IMR-90 (cell line): ENCODE data around the gene RIPOR3. TPM values are rescaled to one million over a fixed set of nuclear protein-coding genes. Genes with fewer than 3 reads are reported as not detected.
A peak's percentile ranks its signal among the peaks of the same experiment; 100 is the strongest.

ENCODE experiments used
- ATAC-seq: fragments of 200-7000 bp; cut with Tn5 transposase; 2 replicates; pipeline ENCODE4 v1.9.1; 2020; ENCODE audit warnings: low read depth, mild to moderate bottlenecking, moderate library complexity
- BruUV-seq: library from RNA; stranded (reverse); fragments of 400-500 nt; replicated peaks from 2 replicates; lab custom pipeline; 2021; lab: Mats Ljungman, UMichigan
- CTCF ChIA-PET: fragments of 300-600 bp; formaldehyde crosslinking; extraction: SDS; loops from one replicate; lab custom pipeline; 2021; ENCODE audit warnings: antibody characterized with exemption; lab: Yijun Ruan, JAX
- POLR2A ChIA-PET: fragments of 300-600 bp; sonication (Branson Sonifier 250); formaldehyde crosslinking; loops from one replicate; lab custom pipeline; 2022; ENCODE audit warnings: antibody characterized with exemption; ENCODE audit not compliant: unreplicated experiment; lab: Charles Lee
- DNase-seq: peaks from one replicate; pipeline ENCODE4 v3.0.0; 2013
- H2AFZ ChIP-seq: replicated peaks from 2 replicates; pipeline ENCODE3; 2013; ENCODE audit warnings: low read length, mild to moderate bottlenecking; ENCODE audit not compliant: poor library complexity
- H2AK5ac ChIP-seq: 2 replicates; pipeline ENCODE4 v1.6.1; 2013; ENCODE audit warnings: low read depth, low read length, inconsistent platforms
- H2AK9ac ChIP-seq: replicated peaks from 2 replicates; pipeline ENCODE3; 2013; ENCODE audit warnings: mild to moderate bottlenecking, low read depth, low read length, moderate library complexity; ENCODE audit not compliant: poor library complexity
- H2BK120ac ChIP-seq: 2 replicates; pipeline ENCODE4 v1.6.1; 2013; ENCODE audit warnings: low read depth, low read length, inconsistent platforms
- H2BK15ac ChIP-seq: 3 replicates; pipeline ENCODE4 v1.6.1; 2013; ENCODE audit warnings: low read depth, low read length, inconsistent platforms
- H2BK20ac ChIP-seq: 2 replicates; pipeline ENCODE4 v1.6.1; 2013; ENCODE audit warnings: low read depth, mild to moderate bottlenecking, inconsistent platforms, low read length, moderate library complexity
- H2BK5ac ChIP-seq: 2 replicates; pipeline ENCODE4 v1.6.1; 2013; ENCODE audit warnings: mild to moderate bottlenecking, low read depth, low read length, inconsistent platforms; ENCODE audit not compliant: poor library complexity, severe bottlenecking
- H3K14ac ChIP-seq: replicated peaks from 2 replicates; pipeline ENCODE4 v1.6.1; 2013; ENCODE audit warnings: low read depth, low read length, inconsistent platforms
- H3K18ac ChIP-seq: 2 replicates; pipeline ENCODE4 v1.6.1; 2013; ENCODE audit warnings: low read depth, low read length, control low read depth
- H3K23ac ChIP-seq: 2 replicates; pipeline ENCODE4 v1.6.1; 2013; ENCODE audit warnings: low read depth, low read length, inconsistent platforms
- H3K27ac ChIP-seq: 2 replicates; pipeline ENCODE4 v1.5.1; 2013; ENCODE audit warnings: mild to moderate bottlenecking, control low read depth, low read length; ENCODE audit not compliant: insufficient read depth
- H3K27me3 ChIP-seq: 2 replicates; pipeline ENCODE4 v1.6.1; 2013; ENCODE audit warnings: low read length; ENCODE audit not compliant: control insufficient read depth, insufficient read depth
- H3K36me3 ChIP-seq: 2 replicates; pipeline ENCODE4 v1.6.1; 2013; ENCODE audit warnings: low read length, mixed read lengths; ENCODE audit not compliant: control insufficient read depth, insufficient read depth
- H3K4ac ChIP-seq: 2 replicates; pipeline ENCODE4 v1.6.1; 2013; ENCODE audit warnings: low read depth, low read length, inconsistent platforms
- H3K4me1 ChIP-seq: 2 replicates; pipeline ENCODE4 v1.6.1; 2013; ENCODE audit warnings: low read length, mixed read lengths; ENCODE audit not compliant: control insufficient read depth, insufficient read depth
- H3K4me2 ChIP-seq: 2 replicates; pipeline ENCODE4 v1.6.1; 2013; ENCODE audit warnings: low read depth, mild to moderate bottlenecking, control low read depth, low read length, moderate library complexity
- H3K4me3 ChIP-seq: 2 replicates; pipeline ENCODE4 v1.5.1; 2013; ENCODE audit warnings: low read depth, mild to moderate bottlenecking, control low read depth, low read length, moderate library complexity; ENCODE audit not compliant: insufficient read depth
- H3K56ac ChIP-seq: 2 replicates; pipeline ENCODE4 v1.6.1; 2013; ENCODE audit warnings: low read length, inconsistent platforms; ENCODE audit not compliant: insufficient read depth; ENCODE audit errors: extremely low read depth
- H3K79me1 ChIP-seq, 2 experiments: 2 replicates each; pipeline ENCODE4 v1.6.1; 2013; ENCODE audit warnings: low read length in 2 of 2, inconsistent platforms in 1 of 2, low read depth in 1 of 2
- H3K9ac ChIP-seq: 2 replicates; pipeline ENCODE4 v1.6.1; 2013; ENCODE audit warnings: low read depth, low read length, control low read depth
- H3K9me1 ChIP-seq: 2 replicates; pipeline ENCODE4 v1.6.1; 2013; ENCODE audit warnings: low read length, inconsistent platforms; ENCODE audit not compliant: insufficient read depth
- H3K9me3 ChIP-seq: 2 replicates; pipeline ENCODE4 v1.6.1; 2013; ENCODE audit warnings: low read length; ENCODE audit not compliant: control insufficient read depth, insufficient read depth
- H4K20me1 ChIP-seq: 2 replicates; pipeline ENCODE4 v1.6.1; 2013; ENCODE audit warnings: low read length, inconsistent platforms; ENCODE audit not compliant: insufficient read depth
- H4K5ac ChIP-seq: 2 replicates; pipeline ENCODE4 v1.6.1; 2013; ENCODE audit warnings: mild to moderate bottlenecking, low read depth, low read length, control low read depth
- H4K8ac ChIP-seq, 2 experiments: 2 replicates each; pipeline ENCODE4 v1.6.1; 2013; ENCODE audit warnings: low read depth in 2 of 2, low read length in 2 of 2, control low read depth in 1 of 2, inconsistent platforms in 1 of 2
- H4K91ac ChIP-seq: 2 replicates; pipeline ENCODE4 v1.6.1; 2013; ENCODE audit warnings: low read depth, low read length, inconsistent platforms; ENCODE audit not compliant: insufficient read depth
- BHLHE40 ChIP-seq: fragments of 150-350 bp; IDR thresholded peaks from 2 replicates; pipeline ENCODE4 v1.6.1; 2016; ENCODE audit warnings: mild to moderate bottlenecking, low read depth, low read length
- CEBPB ChIP-seq: IDR thresholded peaks from 2 replicates; pipeline ENCODE4 v1.6.1; 2012; ENCODE audit warnings: low read depth, low read length, improper control_type of control experiment
- CHD1 ChIP-seq: IDR thresholded peaks from 2 replicates; pipeline ENCODE4 v1.6.1; 2012; ENCODE audit warnings: low read depth, low read length, improper control_type of control experiment
- CTCF ChIP-seq: conservative IDR thresholded peaks from 2 replicates; pipeline ENCODE4 v1.5.1; 2012; ENCODE audit warnings: mild to moderate bottlenecking, low read depth, low read length, improper control_type of control experiment
- ELK1 ChIP-seq: fragments of 150-350 bp; IDR thresholded peaks from 2 replicates; pipeline ENCODE4 v1.6.1; 2016; ENCODE audit warnings: low read depth, mild to moderate bottlenecking, low read length, moderate library complexity, borderline replicate concordance
- MAZ ChIP-seq: IDR thresholded peaks from 2 replicates; pipeline ENCODE4 v1.6.1; 2012; ENCODE audit warnings: low read depth, mild to moderate bottlenecking, low read length, improper control_type of control experiment, moderate library complexity, borderline replicate concordance
- MXI1 ChIP-seq: IDR thresholded peaks from 2 replicates; pipeline ENCODE4 v1.6.1; 2012; ENCODE audit warnings: low read depth, mild to moderate bottlenecking, low read length, moderate library complexity, borderline replicate concordance
- NFE2L2 ChIP-seq: fragments of 150-350 bp; IDR thresholded peaks from 2 replicates; pipeline ENCODE4 v1.6.1; 2016; ENCODE audit warnings: low read depth, mild to moderate bottlenecking, low read length
- POLR2A ChIP-seq: IDR thresholded peaks from 2 replicates; pipeline ENCODE4 v1.6.1; 2012; ENCODE audit warnings: mild to moderate bottlenecking, low read depth, low read length
- RAD21 ChIP-seq: IDR thresholded peaks from 2 replicates; pipeline ENCODE4 v1.6.1; 2012; ENCODE audit warnings: low read length, improper control_type of control experiment
- RCOR1 ChIP-seq: IDR thresholded peaks from 2 replicates; pipeline ENCODE4 v1.6.1; 2012; ENCODE audit warnings: mild to moderate bottlenecking, low read length, improper control_type of control experiment; ENCODE audit not compliant: insufficient replicate concordance
- RFX5 ChIP-seq: IDR thresholded peaks from 2 replicates; pipeline ENCODE4 v1.8.0; 2012; ENCODE audit warnings: low read depth, mild to moderate bottlenecking, low read length, moderate library complexity
- SMC3 ChIP-seq: fragments of 150-350 bp; IDR thresholded peaks from 2 replicates; pipeline ENCODE4 v1.6.1; 2016; ENCODE audit warnings: low read depth, mild to moderate bottlenecking, antibody characterized with exemption, low read length, moderate library complexity
- WGBS, 2 experiments: methylation state at CpG; one replicate each; pipeline versions ENCODE4 v1.1.5 to v1.1.7; 2013; ENCODE audit warnings: missing lambda C conversion rate in 2 of 2; ENCODE audit not compliant: insufficient read length in 1 of 2; ENCODE audit errors: extremely low coverage in 2 of 2; 5-methylcytosine and 5-hydroxymethylcytosine counted together
- dilution Hi-C: fragments of 300-500 bp; cut with HindIII; formaldehyde crosslinking; loops from one replicate; pipeline ENCODE4 v1.14.3; 2018; ENCODE audit warnings: low sequenced_read_pairs; ENCODE audit not compliant: unreplicated experiment
- in situ Hi-C: fragments of 300-500 bp; cut with MboI; formaldehyde crosslinking; loops from 3 replicates; pipeline ENCODE4 v1.14.3; 2019; ENCODE audit warnings: low sequenced_read_pairs, inconsistent platforms, mixed read lengths
- intact Hi-C: fragments of 100-400 bp; cut with micrococcal nuclease; formaldehyde crosslinking; loops from 2 replicates; pipeline ENCODE4 v1.10.0; 2022
- polyA plus RNA-seq, 3 experiments: library from polyadenylated mRNA; depleted of rRNA; stranded (reverse); fragments of >200 nt; gene quantifications; 2 replicates each; pipeline ENCODE4 v1.2.3, GENCODE V29; 2012; ENCODE audit warnings: low replicate concordance in 1 of 3
- total RNA-seq: library from RNA; depleted of rRNA; stranded (reverse); fragments of >200 nt; gene quantifications from 2 replicates; pipeline ENCODE4 v1.2.3, GENCODE V29; 2012

RIPOR3 gene
- total and polyA plus RNA-seq, 2 of the 4 experiments (the other 2 are of a cell fraction): 0.54 to 1.7 TPM

- no peak overlapping the region for H3K4me3 ChIP-seq
- peak overlapping the region; percentile 70; the same call in 1 of the 2 replicates for H3K4ac ChIP-seq
- peak overlapping the region; percentile 80; the same call in 1 of the 2 replicates for H2BK120ac ChIP-seq
- peak overlapping the region; percentile 77 for H2BK5ac ChIP-seq
- H4K20me1 ChIP-seq: no peaks in the 10 kb centered on the region
- H2BK15ac ChIP-seq: peak overlapping the region; percentile 96; the same call in 1 of the 3 replicates
- peak overlapping the region; percentile 87; the same call in 1 of the 2 replicates for H3K23ac ChIP-seq
- no peaks in the 10 kb centered on the region for H3K36me3 ChIP-seq
- WGBS, 2 experiments: no CpG with 5 or more reads among the region's 9 CpGs
- H4K8ac ChIP-seq: peak overlapping the region; percentile 38 to 79; a peak in 3 of 4 replicates
- BruUV-seq: no TSS peak
- peak overlapping the region; percentile 85; the same call in 1 of the 2 replicates for H3K18ac ChIP-seq
- H3K79me1 ChIP-seq: peaks cover 0 to 10% of the 10 kb centered on the region in 2 experiments; a peak in 1 of 4 replicates
- H2AK5ac ChIP-seq: peak overlapping the region; percentile 78; the same call in 1 of the 2 replicates
- peaks cover 25% of the 10 kb centered on the region for H3K4me1 ChIP-seq
- in situ Hi-C loops (no loop called here), intact Hi-C loops (no loop called here), dilution Hi-C loops (no loop called here)
- H3K9ac ChIP-seq: no peak overlapping the region
- H2AFZ ChIP-seq: no peak overlapping the region
- H3K9me3 ChIP-seq: no peaks in the 10 kb centered on the region
- no peak overlapping the region for H3K56ac ChIP-seq
- ATAC-seq: no peak; the same call in 1 of the 2 replicates
- peaks cover 7% of the 10 kb centered on the region for H3K9me1 ChIP-seq
- DNase-seq: peak; percentile 36
- peak overlapping the region; percentile 76 for H3K14ac ChIP-seq
- peak overlapping the region; percentile 54; the same call in 1 of the 2 replicates for H2BK20ac ChIP-seq
- H4K91ac ChIP-seq: no peak overlapping the region; the same call in 1 of the 2 replicates
- ChIA-PET POLR2A (interaction anchor here (0.7 kb wide), 2 partner anchors 18 to 95 kb away, joined by 4 to 11 read pairs; no protein-coding TSS in a partner anchor), CTCF (interaction anchor here (0.6 to 1.3 kb wide), 3 partner anchors 55 to 795 kb away, joined by 3 to 6 read pairs (median 4); no protein-coding TSS in a partner anchor)
- H2AK9ac ChIP-seq: no peak overlapping the region
- no peaks in the 10 kb centered on the region for H3K27me3 ChIP-seq
- no peak overlapping the region for H3K27ac ChIP-seq
- H4K5ac ChIP-seq: peak overlapping the region; percentile 92; the same call in 1 of the 2 replicates
- peak overlapping the region; percentile 56 for H3K4me2 ChIP-seq
- TF ChIP-seq ELK1 (no peak), CHD1 (no peak), RFX5 (no peak), MXI1 (no peak), MAZ (no peak), BHLHE40 (no peak), RAD21 (no peak), SMC3 (no peak), RCOR1 (no peak), NFE2L2 (no peak), CEBPB (no peak), POLR2A (no peak), CTCF (no peak)
These were observed 3.2 kb upstream of the RIPOR3 start for GRCh38 chr20:50694379-50695134.
